Measurements from ENCODE around the gene ZYG11A. TPM values are rescaled to one million over a fixed set of nuclear protein-coding genes. Genes with fewer than 3 reads are reported as not detected.
"Not testable (repeated sequence)": the region's sequence is repeated elsewhere in the genome, so short reads cannot be mapped to it uniquely, and the experiment has no call there.

The ZYG11A gene
- total and polyA plus RNA-seq, 4 donors: 0.38 to 1.8 (median 0.76) TPM

GRCh38 chr1:52834798-52835197, 7.8 kb upstream of the ZYG11A start:
- Histone ChIP-seq H3K4me3 (ENCODE audit: low read depth in 1 of 3, low read length in 3 of 3) (no peak overlapping the region), H3K36me3 (ENCODE audit: control insufficient read depth in 4 of 4, insufficient read depth in 3 of 4, low read depth in 1 of 4, low read length in 3 of 4) (no peaks in the 10 kb centered on the region), H3K9me3 (ENCODE audit: control insufficient read depth in 4 of 4, low read length in 3 of 4) (no peaks in the 10 kb centered on the region), H3K4me1 (ENCODE audit: control insufficient read depth in 4 of 4, insufficient read depth in 4 of 4, low read length in 3 of 4) (peaks cover 0 to 5% (median 2%) of the 10 kb centered on the region in 4 donors), H3K9ac (ENCODE audit: low read depth in 1 of 2, low read length in 2 of 2) (no peak overlapping the region), H3K27me3 (ENCODE audit: control insufficient read depth in 4 of 4, insufficient read depth in 4 of 4, low read length in 3 of 4) (no peaks in the 10 kb centered on the region), H3K27ac (ENCODE audit: low read depth in 1 of 2, low read length in 2 of 2) (peak overlapping the region; percentile 25 to 46)
- TF ChIP-seq CTCF (IDR thresholded peaks at IDR 0.05; ENCODE audit: low read depth, low read length, missing input control) (peak; percentile 34), MAX (IDR thresholded peaks at IDR 0.05) (no peak), SP1 (IDR thresholded peaks at IDR 0.05) (no peak), RAD21 (IDR thresholded peaks at IDR 0.05) (peak; percentile 52 to 62), HNF4A (conservative IDR thresholded peaks at IDR 0.05) (peak; percentile 47 to 60), JUND (IDR thresholded peaks at IDR 0.05) (no peak), NR2F2 (IDR thresholded peaks at IDR 0.05) (no peak)
- 46% methylated on average over 3 of the region's 3 CpGs for WGBS
- no peak for DNase-seq (ENCODE audit: low spot score)

GRCh38 chr1:52836035-52836434, 6.5 kb upstream of the ZYG11A start:
- Histone ChIP-seq H3K9ac (ENCODE audit: low read depth in 1 of 2, low read length in 2 of 2) (no peak overlapping the region), H3K27ac (ENCODE audit: low read depth in 1 of 2, low read length in 2 of 2) (no peak overlapping the region), H3K9me3 (ENCODE audit: control insufficient read depth in 4 of 4, low read length in 3 of 4) (no peaks in the 10 kb centered on the region), H3K4me1 (ENCODE audit: control insufficient read depth in 4 of 4, insufficient read depth in 4 of 4, low read length in 3 of 4) (peaks cover 0 to 5% (median 2%) of the 10 kb centered on the region in 4 donors), H3K4me3 (ENCODE audit: low read depth in 1 of 3, low read length in 3 of 3) (no peak overlapping the region), H3K27me3 (ENCODE audit: control insufficient read depth in 4 of 4, insufficient read depth in 4 of 4, low read length in 3 of 4) (no peaks in the 10 kb centered on the region), H3K36me3 (ENCODE audit: control insufficient read depth in 4 of 4, insufficient read depth in 3 of 4, low read depth in 1 of 4, low read length in 3 of 4) (no peaks in the 10 kb centered on the region)
- no peak for TF ChIP-seq SP1 (IDR thresholded peaks at IDR 0.05)
- no peak for TF ChIP-seq FOXA2 (IDR thresholded peaks at IDR 0.05)
- no peak for TF ChIP-seq YY1 (IDR thresholded peaks at IDR 0.05)
- 74% methylated on average over 3 of the region's 3 CpGs for WGBS
- DNase-seq (ENCODE audit: low spot score): no peak

DNA sequence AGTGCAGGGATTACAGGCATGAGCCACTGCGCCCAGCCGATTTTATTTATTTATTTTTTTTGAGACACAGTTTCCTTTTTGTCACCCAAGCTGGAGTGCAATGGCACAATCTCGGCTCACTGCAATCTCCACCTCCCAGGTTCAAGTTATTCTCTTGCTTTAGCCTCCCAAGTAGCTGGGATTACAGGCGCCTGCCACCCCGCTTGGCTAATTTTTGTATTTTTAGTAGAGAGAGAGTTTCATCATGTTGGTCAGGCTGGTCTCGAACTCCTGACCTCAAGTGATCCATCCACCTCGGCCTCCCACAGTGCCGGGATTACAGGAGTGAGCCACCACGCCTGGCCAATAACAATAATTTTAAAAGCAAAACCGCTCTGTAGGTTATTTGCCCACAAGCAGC, 3.4 kb upstream of the ZYG11A start:
- not testable (repeated sequence) for H3K27me3 ChIP-seq (ENCODE audit: control insufficient read depth in 4 of 4, insufficient read depth in 4 of 4, low read length in 3 of 4)

GRCh38 chr1:52845119-52845518, 2.6 kb downstream of the ZYG11A start:
- H3K4me1 ChIP-seq (ENCODE audit: control insufficient read depth in 4 of 4, insufficient read depth in 4 of 4, low read length in 3 of 4): peaks cover 0 to 14% (median 7%) of the 10 kb centered on the region in 4 donors
- not testable (repeated sequence) for DNase-seq (ENCODE audit: low spot score); H3K9me3 ChIP-seq (ENCODE audit: control insufficient read depth in 4 of 4, low read length in 3 of 4); H3K27me3 ChIP-seq (ENCODE audit: control insufficient read depth in 4 of 4, insufficient read depth in 4 of 4, low read length in 3 of 4); H3K9ac ChIP-seq (ENCODE audit: low read depth in 1 of 2, low read length in 2 of 2); H3K4me3 ChIP-seq (ENCODE audit: low read depth in 1 of 3, low read length in 3 of 3); H3K36me3 ChIP-seq (ENCODE audit: control insufficient read depth in 4 of 4, insufficient read depth in 3 of 4, low read depth in 1 of 4, low read length in 3 of 4); H3K27ac ChIP-seq (ENCODE audit: low read depth in 1 of 2, low read length in 2 of 2)
- WGBS: 86% methylated on average over 6 of the region's 6 CpGs

More for the DNA sequence above, 3.4 kb upstream of the ZYG11A start:
- 94% methylated on average over 10 of the region's 10 CpGs for WGBS
- H3K36me3 ChIP-seq (ENCODE audit: control insufficient read depth in 4 of 4, insufficient read depth in 3 of 4, low read depth in 1 of 4, low read length in 3 of 4); H3K4me3 ChIP-seq (ENCODE audit: low read depth in 1 of 3, low read length in 3 of 3); H3K9me3 ChIP-seq (ENCODE audit: control insufficient read depth in 4 of 4, low read length in 3 of 4); DNase-seq (ENCODE audit: low spot score); H3K9ac ChIP-seq (ENCODE audit: low read depth in 1 of 2, low read length in 2 of 2); H3K27ac ChIP-seq (ENCODE audit: low read depth in 1 of 2, low read length in 2 of 2): not testable (repeated sequence)
- peaks cover 5 to 14% (median 9%) of the 10 kb centered on the region in 4 donors for H3K4me1 ChIP-seq (ENCODE audit: control insufficient read depth in 4 of 4, insufficient read depth in 4 of 4, low read length in 3 of 4)

Data from liver (tissue), 9 donors.